Activated CD4-positive, alpha-beta T cell treated with anti-CD3 and anti-CD28 coated beads, Interleukin-2, amount 50 U/mL, for 16 hours (primary cell): ENCODE measurements around the gene SYT1.

ENCODE experiments used
- DNase-seq: peaks from one replicate; pipeline ENCODE4 v3.0.0-alpha.2; 2020

The SYT1 gene

GRCh38 chr12:79366374-79366773 lies 501.8 kb downstream of the SYT1 start:
- no peak for DNase-seq

GRCh38 chr12:79367032-79367589 lies 502.5 kb downstream of the SYT1 start:
- DNase-seq: no peak

GRCh38 chr12:79370021-79370420 lies 505.4 kb downstream of the SYT1 start:
- DNase-seq: no peak

- DNase-seq: no peak
These were observed 506.7 kb downstream of the SYT1 start for GRCh38 chr12:79371226-79371625.

- peak; percentile 17 for DNase-seq
These were observed 509.4 kb downstream of the SYT1 start for GRCh38 chr12:79373896-79374499.

- no peak for DNase-seq
These were observed 510.0 kb downstream of the SYT1 start for GRCh38 chr12:79374545-79374944.

- DNase-seq: no peak
These were observed 510.5 kb downstream of the SYT1 start for GRCh38 chr12:79375050-79375449.

GRCh38 chr12:79378496-79378895 lies 513.9 kb downstream of the SYT1 start:
- DNase-seq: no peak

- no peak for DNase-seq
These were observed 515.8 kb downstream of the SYT1 start for GRCh38 chr12:79380402-79380801.

- DNase-seq: no peak
These were observed 517.0 kb downstream of the SYT1 start for GRCh38 chr12:79381248-79382208.

GRCh38 chr12:79384551-79384950 lies 520.0 kb downstream of the SYT1 start:
- DNase-seq: no peak

- DNase-seq: no peak
These were observed 523.4 kb downstream of the SYT1 start for GRCh38 chr12:79388011-79388410.

GRCh38 chr12:79393842-79394241 lies 529.3 kb downstream of the SYT1 start:
- no peak for DNase-seq

GRCh38 chr12:79397609-79398008 lies 533.0 kb downstream of the SYT1 start:
- DNase-seq: no peak

GRCh38 chr12:79400481-79400880 lies 535.9 kb downstream of the SYT1 start:
- no peak for DNase-seq

GRCh38 chr12:79402606-79403005 lies 538.0 kb downstream of the SYT1 start:
- DNase-seq: no peak

- DNase-seq: no peak
These were observed 542.4 kb downstream of the SYT1 start for GRCh38 chr12:79406993-79407392.

GRCh38 chr12:79407671-79408622 lies 543.4 kb downstream of the SYT1 start:
- peak; percentile 12 for DNase-seq

- no peak for DNase-seq
These were observed 544.1 kb downstream of the SYT1 start for GRCh38 chr12:79408689-79409088.

- no peak for DNase-seq
These were observed 545.0 kb downstream of the SYT1 start for GRCh38 chr12:79409562-79409961.

- no peak for DNase-seq
These were observed 547.2 kb downstream of the SYT1 start for GRCh38 chr12:79411791-79412190.

- DNase-seq: no peak
These were observed 549.2 kb downstream of the SYT1 start for GRCh38 chr12:79413796-79414195.

GRCh38 chr12:79414252-79414651 lies 549.7 kb downstream of the SYT1 start:
- no peak for DNase-seq
